HG02943 (cell line): ENCODE results near the gene CSH1.
"Not testable (repeated sequence)": the region's sequence is repeated elsewhere in the genome, so short reads cannot be mapped to it uniquely, and the experiment has no call there.

Experiments used
- ATAC-seq: cut with Tn5 transposase; IDR thresholded peaks from one replicate; pipeline ENCODE4 v1.9.1; 2021; ENCODE audit warnings: mild to moderate bottlenecking, low read depth, moderate library complexity; ENCODE audit not compliant: unreplicated experiment

CSH1 gene

DNA sequence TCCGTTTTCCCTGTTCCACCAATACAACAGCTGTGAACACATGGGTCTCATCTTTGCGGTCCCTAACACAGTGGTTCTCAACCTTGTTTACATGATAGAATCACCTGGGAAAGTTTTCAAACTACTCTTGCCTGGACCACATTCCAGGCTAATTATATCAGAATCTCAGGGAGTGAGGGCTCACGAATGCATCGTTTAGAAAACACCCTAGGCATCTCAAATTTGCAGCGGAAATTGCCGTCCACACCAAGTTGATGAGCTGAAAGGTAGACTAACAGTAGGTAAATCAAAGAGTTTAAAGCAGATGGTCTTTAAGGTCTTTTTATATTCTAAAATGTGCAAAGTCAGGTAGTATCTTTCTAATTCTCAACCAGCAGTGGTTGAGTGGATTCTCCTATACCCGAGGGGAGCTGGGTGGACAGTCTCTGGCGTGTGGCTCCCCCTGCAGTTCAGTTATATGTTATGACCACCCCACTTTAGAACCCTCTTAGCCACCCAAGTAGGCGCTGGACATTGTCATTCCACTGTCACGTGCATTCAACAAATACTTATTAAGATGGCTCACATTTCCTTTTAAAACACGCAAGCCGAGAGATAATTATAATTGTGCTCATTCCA is 10.9 kb upstream of the CSH1 start:
- not testable (repeated sequence) for ATAC-seq

DNA sequence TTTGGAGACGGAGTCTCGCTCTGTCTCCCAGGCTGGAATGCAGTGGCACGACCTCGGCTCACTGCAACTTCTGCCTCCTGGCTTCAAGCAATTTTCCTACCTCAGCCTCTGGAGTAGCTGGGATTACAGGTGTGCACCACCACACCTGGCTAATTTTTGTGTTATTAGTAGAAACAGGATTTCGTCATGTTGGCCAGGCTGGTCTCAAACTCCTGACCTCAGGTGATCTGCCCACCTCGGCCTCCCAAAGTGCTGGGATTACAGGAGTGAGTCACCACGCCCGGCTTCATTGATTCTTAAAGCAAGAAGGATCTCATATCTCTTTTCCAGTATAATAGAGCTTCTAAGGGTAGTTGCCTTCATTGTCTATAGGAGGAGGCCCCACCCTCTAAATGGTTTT is 8.4 kb upstream of the CSH1 start:
- ATAC-seq = not testable (repeated sequence)

DNA sequence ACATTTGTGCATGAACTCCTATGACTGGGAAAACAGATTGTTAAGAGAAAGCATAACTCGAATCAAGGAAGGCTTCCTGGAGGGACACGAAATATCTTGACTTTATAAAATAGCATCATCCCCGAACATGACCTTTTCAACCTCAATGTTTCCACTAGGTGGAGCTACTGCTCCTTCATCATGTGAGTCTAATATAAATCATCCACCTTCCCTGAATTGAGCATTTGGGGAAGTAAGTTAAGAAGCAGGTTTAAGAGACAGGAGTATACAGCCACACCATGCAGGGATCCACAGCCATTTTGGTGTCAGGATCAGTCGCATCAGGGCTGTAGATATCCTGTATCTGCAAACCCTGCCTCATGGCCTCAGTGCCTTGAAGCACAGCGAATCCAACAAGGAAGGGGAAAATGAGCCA is 7.4 kb upstream of the CSH1 start:
- ATAC-seq = not testable (repeated sequence)

DNA sequence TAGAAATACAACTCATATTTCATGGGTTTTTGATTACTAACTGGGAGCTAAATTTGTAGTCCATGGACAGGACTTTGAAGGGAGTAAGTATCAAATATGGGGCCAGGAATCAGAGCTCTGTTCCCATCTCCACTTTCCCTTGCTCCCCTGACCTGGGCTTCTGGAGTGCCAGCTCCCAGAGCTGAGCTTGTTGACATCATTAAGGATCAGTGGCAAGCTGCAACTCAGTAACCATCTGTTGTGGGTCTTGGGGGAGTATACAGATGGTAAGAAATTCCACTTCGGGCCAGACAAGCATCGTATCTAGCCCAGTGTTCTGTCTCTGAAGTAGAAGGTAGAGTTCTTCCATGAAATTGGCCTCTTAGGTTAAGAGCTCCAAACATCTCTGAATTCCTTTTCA is 5.6 kb upstream of the CSH1 start:
- not testable (repeated sequence) for ATAC-seq

DNA sequence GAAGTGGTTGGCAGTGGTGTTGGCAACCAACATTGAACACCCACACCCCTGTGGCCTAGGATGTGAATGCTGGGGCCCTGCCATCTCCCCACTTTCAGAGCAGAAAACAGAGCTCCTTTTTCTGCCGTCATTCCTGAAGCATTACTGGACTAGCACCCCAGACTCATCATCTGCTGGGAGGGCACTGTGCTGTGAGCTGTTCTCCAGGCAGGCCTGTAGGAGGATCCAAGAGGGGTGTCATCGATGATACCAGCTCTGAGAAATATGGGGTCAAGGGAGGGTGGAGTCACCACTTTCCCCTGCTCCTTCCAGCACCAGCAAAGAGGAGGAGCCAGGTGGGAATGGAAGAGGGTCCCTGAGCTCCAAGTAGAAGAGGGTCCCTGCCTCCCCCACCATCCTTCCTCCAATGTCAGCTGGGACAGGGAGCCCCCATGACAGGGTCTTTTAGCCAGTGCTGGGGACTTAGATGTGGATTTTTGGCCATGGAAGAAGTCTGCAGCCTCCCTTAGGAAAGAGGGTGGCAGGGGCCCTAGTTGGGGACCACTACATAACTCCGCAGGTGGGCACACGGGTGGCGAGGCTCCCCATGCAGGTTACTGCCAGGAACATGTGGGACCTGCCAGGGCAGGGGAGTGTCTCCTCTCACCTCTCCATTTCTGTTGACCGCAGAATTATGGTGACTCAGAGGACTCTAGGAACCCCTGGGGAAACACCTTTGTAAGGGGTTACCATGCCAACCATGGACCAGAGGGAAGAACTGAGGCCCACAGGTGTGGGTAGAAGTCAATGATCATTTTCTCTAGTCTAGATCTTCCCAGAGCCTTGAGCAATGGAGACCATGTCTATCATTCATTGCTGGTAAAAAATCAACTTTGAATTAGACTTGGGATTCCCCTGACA is 2.8 kb upstream of the CSH1 start:
- not testable (repeated sequence) for ATAC-seq

DNA sequence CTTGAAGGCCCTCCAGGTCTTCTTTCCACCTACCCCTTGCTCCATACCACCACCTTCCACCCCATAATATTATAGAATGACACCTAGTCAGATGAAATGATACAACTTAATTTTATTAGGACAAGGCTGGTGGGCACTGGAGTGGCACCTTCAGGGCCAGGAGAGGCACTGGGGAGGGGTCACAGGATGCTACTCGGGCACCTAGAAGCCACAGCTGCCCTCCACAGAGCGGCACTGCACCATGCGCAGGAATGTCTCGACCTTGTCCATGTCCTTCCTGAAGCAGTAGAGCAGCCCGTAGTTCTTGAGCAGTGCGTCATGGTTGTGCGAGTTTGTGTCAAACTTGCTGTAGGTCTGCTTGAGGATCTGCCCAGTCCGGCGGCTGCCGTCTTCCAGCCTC is 1.6 kb downstream of the CSH1 start:
- not testable (repeated sequence) for ATAC-seq

DNA sequence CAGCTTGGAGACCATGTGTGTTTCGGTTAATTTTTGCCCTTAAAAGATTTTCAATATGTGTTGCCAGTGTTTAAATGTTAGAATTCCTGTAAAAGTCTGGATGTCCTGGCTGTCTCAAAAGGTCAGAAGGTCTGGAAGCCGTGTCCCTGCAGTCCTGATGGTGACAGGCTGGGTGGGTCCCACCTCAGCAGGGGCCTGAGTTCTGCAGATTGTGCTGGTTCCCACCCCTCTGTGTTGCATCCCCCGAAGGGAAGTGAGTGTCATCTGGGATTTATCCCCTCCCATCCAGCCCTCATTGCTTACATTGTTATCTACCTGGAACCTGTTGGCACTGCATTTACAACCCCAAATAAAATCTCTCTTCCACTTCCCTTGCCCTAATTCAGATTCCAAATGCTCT is 2.4 kb downstream of the CSH1 start:
- ATAC-seq = not testable (repeated sequence)

DNA sequence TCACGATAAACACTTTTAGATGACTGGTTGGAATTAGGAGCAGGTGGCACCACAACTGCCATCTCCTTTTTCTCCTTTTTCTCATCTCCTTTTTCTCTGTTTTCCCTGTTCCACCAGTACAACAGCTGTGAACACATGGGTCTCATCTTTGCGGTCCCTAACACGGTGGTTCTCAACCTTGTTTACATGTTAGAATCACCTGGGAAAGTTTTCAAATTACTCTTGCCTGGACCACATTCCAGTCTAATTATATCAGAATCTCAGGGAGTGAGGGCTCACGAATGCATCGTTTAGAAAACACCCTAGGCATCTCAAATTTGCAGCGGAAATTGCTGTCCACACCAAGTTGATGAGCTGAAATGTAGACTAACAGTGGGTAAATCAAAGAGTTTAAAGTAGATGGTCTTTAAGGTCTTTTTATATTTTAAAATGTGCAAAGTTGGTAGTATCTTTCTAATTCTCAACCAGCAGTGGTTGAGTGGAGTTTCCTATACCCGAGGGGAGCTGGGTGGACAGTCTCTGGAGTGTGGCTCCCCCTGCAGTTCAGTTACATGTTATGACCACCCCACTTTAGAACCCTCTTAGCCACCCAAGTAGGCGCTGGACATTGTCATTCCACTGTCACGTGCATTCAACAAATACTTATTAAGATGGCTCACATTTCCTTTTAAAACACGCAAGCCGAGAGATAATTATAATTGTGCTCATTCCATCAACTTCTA is 3.9 kb downstream of the CSH1 start:
- ATAC-seq = not testable (repeated sequence)

DNA sequence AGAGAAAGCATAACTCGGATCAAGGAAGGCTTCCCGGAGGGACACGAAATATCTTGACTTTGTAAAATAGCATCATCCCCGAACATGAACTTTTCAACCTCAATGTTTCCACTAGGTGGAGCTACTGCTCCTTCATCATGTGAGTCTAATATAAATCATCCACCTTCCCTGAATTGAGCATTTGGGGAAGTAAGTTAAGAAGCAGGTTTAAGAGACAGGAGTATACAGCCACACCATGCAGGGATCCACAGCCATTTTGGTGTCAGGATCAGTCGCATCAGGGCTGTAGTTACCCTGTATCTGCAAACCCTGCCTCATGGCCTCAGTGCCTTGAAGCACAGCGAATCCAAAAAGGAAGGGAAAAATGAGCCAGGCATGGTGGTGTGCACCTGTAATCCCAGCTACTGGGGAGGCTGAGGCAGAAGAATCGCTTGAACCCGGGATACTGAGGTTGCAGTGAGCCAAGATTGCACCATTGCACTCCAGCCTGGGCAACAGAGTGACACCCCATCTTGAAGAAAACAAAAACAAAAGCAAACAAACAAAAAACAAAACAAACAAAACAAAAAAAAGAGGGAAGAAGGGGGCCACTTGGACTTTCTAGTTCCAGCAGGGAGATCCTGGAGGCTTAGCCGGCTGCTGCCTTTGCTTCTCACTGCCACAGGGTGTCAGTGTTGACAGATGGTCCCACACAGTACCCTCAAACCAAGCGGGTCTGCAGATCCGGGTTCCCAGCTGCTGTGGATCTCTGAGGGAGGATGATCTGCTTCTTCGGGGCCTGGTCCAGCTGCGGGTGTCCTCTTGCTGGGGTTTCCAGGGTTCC is 7.1 kb downstream of the CSH1 start:
- not testable (repeated sequence) for ATAC-seq

DNA sequence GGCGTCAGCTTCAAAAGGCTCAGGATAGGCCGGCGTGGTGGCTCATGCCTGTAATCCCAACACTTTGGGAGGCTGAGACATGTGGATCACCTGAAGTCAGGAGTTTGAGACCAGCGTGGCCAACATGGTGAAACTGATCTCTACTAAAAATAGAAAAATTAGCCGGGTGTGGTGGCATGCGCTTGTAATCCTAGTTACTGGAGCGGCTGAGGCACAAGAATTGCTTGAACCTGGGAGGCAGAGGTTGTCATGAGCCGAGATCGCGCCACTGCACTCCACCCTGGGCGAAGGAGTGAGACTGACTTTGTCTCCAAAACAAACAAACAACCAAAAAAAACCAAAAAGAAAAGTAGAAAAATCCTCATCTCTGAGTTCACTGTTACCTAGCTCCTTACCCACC is 11.3 kb downstream of the CSH1 start:
- not testable (repeated sequence) for ATAC-seq

DNA sequence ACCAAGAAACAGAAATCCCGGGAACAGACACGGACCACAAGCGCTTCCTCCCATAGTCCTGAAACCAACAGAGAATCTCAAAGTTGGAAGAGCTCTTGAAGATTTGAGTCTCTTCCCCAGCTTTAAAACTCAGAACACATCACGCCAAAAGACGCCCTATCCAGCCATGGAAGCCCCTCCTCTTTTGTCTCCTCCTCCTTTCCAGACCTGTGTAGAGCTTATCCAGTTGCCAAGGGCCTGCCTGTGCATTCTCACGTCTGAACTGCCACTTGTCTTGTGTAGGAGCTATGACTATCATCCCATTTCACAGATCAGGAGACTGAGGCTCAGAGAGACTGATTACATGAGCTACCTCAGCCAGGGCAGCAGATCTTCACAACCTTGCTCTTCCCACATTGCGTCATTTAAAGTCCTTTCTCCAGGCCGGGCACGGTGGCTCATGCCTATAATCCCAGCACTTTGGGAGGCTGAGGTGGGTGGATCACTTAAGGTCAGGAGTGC is 13.7 kb downstream of the CSH1 start:
- not testable (repeated sequence) for ATAC-seq

DNA sequence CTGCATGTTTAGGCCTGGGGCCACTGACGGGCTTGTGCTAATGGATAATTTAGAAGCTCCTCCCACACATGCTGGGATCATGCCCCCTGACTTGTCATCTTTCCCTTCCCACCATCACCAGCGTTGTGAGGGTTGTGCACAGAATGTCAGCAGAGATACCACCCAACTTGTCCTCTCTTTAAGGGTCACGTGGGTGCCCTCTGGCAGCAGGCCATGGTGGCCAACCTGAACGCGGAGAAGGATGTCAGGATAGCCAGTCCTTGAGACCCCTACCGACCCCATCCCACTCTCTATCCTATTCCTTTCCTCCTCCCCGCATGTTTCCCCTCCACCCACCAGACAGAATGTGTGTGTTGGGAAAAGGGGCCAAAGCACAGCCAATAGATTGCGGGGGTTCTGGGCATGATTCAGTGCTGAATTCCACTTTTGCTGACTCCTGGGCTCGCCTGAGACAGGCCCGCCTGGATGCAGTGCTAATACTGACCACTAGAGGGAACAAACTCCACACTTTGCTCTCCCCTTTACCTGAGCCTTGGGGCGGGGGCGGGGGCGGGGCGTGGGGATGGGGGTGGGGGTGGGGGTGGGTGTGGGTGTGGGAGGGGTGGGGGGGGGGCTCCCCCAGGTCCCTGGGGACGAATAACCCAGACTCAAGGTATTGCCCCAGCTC is 14.3 kb downstream of the CSH1 start, which contains the start of gene GH2:
GH2 (minus strand) TSS at position 10 of the 667 bp plus-strand sequence. CDS start 143 bp downstream, outside the sequence.
- no peak for ATAC-seq

DNA sequence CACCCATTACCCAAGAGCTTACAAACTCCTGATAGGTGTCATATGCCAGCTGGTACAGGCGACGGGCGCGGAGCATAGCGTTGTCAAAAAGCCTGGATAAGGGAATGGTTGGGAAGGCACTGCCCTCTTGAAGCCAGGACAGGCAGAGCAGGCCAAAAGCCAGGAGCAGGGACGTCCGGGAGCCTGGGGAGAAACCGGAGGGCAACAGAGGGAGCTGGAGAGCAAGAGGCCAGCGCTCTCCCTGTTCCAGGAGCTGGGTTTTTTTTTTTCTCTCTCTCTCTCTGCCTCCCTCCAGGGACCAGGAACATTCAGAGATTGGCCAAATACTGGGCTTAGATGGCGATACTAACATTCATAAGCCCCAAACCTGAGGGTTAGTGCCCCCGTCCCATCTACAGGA is 15.0 kb downstream of the CSH1 start:
- ATAC-seq = not testable (repeated sequence)

DNA sequence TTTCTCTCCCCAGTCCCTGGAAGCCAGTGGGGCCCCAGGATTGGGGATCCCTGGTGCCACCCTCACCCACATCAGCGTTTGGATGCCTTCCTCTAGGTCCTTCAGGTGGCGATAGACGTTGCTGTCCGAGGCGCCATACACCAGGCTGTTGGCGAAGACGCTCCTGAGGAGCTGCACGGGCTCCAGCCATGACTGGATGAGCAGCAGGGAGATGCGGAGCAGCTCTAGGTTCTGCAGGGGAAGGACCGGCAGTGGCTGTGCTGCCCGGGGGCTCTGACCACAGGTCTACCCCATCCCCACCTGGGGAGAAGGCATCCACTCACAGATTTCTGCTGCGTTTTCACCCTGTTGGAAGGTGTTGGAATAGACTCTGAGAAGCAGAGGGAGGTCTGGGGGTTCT is 15.7 kb downstream of the CSH1 start:
- no peak for ATAC-seq

DNA sequence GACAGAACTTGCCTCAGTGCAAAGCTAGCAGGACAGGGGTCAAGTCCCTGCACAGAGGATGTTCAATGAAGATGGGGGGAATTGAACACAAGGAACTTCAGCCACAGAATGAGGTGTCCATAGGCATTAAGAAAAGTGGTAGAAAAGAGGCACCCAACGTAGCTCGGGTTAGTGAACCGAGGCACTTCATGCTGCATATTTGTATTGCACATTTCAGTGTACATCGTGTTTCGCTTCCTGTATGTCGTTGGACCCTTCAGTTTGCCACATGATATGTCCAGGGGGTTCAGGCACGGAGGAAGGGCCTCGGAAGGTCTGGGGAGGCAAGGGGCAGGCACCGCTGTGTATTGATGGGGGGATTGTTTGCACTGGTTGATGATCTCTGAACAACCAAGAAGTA is 18.0 kb downstream of the CSH1 start:
- ATAC-seq = not testable (repeated sequence)

DNA sequence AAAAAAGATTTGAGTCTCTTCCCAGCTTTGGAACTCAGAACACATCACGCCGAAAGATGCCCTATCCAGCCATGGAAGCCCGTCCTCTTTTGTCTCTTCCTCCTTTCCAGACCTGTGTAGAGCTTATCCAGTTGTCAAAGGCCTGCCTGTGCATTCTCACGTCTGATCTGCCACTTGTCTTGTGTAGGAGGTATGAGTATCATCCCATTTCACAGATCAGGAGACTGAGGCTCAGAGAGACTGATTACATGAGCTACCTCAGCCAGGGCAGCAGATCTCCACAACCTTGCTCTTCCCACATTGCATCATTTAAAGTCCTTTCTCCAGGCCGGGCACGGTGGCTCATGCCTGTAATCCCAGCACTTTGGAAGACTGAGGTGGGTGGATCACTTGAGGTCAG is 21.7 kb downstream of the CSH1 start:
- not testable (repeated sequence) for ATAC-seq

DNA sequence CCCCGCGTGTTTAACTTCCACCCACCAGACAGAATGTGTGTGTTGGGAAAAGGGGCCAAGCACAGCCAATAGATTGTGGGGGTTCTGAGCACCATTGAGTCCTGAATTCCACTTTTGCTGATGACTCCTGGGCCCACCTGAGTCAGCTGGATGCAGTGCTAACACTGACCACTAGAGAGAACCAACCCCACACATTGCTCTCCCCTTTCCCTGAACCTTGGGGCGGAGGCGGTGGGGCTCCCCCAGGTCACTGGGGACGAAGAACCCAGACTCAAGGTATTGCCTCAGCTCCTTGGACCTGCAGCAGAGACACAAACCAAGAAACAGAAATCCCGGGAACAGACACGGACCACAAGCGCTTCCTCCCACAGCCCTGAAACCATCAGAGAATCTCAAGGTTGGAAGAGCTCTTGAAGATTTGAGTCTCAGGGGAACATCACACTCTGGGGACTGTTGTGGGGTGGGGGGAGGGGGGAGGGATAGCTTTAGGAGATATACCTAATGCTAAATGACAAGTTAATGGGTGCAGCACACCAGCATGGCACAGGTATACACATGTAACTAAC is 22.2 kb downstream of the CSH1 start:
- ATAC-seq = not testable (repeated sequence)

DNA sequence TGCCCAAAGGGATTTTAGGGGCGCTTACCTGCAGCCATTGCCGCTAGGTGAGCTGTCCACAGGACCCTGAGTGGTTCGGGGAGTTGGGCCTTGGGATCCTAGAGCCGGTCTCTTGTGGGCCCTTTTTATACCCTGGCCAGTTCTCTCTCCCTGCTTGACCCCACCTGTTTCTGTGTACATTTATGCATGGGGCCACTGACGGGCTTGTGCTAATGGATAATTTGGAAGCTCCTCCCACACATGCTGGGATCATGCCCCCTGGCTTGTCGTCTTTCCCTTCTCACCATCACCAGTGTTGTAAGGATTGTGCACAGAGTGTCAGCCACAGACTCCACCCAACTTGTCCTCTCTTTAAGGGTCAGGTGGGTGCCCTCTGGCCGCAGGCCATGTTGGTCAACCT is 22.8 kb downstream of the CSH1 start, which contains the start of gene CSH2:
CSH2 (minus strand) TSS at position 101 of the 400 bp plus-strand sequence; CDS start at position 38, 63 bp downstream.
- ATAC-seq = not testable (repeated sequence)
